Measurements from ENCODE around the gene PPP6R2. TPM values are rescaled to one million over a fixed set of nuclear protein-coding genes. Genes with fewer than 3 reads are reported as not detected.

PPP6R2 gene
- total RNA-seq, 1 donor from 2014 or later = 62.8 TPM

Other genes with a start within 250 kb of the PPP6R2 start
- 3.0 and 9.3 TPM in 2 replicates for gene PANX2, start 172.6 kb upstream of the PPP6R2 start, total RNA-seq (ENCODE audit: low replicate concordance)
- gene TRABD, start 157.4 kb upstream of the PPP6R2 start, total RNA-seq (ENCODE audit: low replicate concordance) = 33.8 and 37.7 TPM in 2 replicates
- gene SELENOO, start 142.3 kb upstream of the PPP6R2 start, total RNA-seq (ENCODE audit: low replicate concordance) = 23.8 and 28.5 TPM in 2 replicates
- 43.0 and 51.4 TPM in 2 replicates for gene TUBGCP6, start 98.3 kb upstream of the PPP6R2 start, total RNA-seq (ENCODE audit: low replicate concordance)
- 29.5 and 37.1 TPM in 2 replicates for gene HDAC10, start 92.1 kb upstream of the PPP6R2 start, total RNA-seq (ENCODE audit: low replicate concordance)
- gene MAPK12, start 81.6 kb upstream of the PPP6R2 start, total RNA-seq (ENCODE audit: low replicate concordance) = 11.4 and 31.3 TPM in 2 replicates
- gene MAPK11, start 72.9 kb upstream of the PPP6R2 start, total RNA-seq (ENCODE audit: low replicate concordance) = 4.0 and 7.4 TPM in 2 replicates
- gene PLXNB2, start 35.7 kb upstream of the PPP6R2 start, total RNA-seq (ENCODE audit: low replicate concordance) = 352 and 500 TPM in 2 replicates
- gene DENND6B, start 16.3 kb upstream of the PPP6R2 start, total RNA-seq (ENCODE audit: low replicate concordance) = 22.1 and 25.6 TPM in 2 replicates
- gene SBF1, start 131.7 kb downstream of the PPP6R2 start, total RNA-seq (ENCODE audit: low replicate concordance) = 119 and 133 TPM in 2 replicates
- gene ADM2, start 138.2 kb downstream of the PPP6R2 start, total RNA-seq (ENCODE audit: low replicate concordance) = 2.6 and 10.2 TPM in 2 replicates
- 1.2 TPM in 1 of 2 replicates, not detected in the other for gene MIOX, start 143.5 kb downstream of the PPP6R2 start, total RNA-seq (ENCODE audit: low replicate concordance)
- 65.5 and 74.0 TPM in 2 replicates for gene LMF2, start 164.4 kb downstream of the PPP6R2 start, total RNA-seq (ENCODE audit: low replicate concordance)
- 60.0 and 75.2 TPM in 2 replicates for gene NCAPH2, start 164.9 kb downstream of the PPP6R2 start, total RNA-seq (ENCODE audit: low replicate concordance)
- gene SCO2, start 182.3 kb downstream of the PPP6R2 start, total RNA-seq (ENCODE audit: low replicate concordance) = 2.0 and 6.1 TPM in 2 replicates
- gene TYMP, start 186.7 kb downstream of the PPP6R2 start, total RNA-seq (ENCODE audit: low replicate concordance) = 5.8 and 6.1 TPM in 2 replicates
- gene KLHDC7B, start 202.6 kb downstream of the PPP6R2 start, total RNA-seq (ENCODE audit: low replicate concordance) = 0.10 TPM in 1 of 2 replicates, not detected in the other
- not detected in 2 replicates for gene SYCE3, start 219.6 kb downstream of the PPP6R2 start, total RNA-seq (ENCODE audit: low replicate concordance)
- 68.4 and 94.5 TPM in 2 replicates for gene CPT1B, start 235.1 kb downstream of the PPP6R2 start, total RNA-seq (ENCODE audit: low replicate concordance)
- gene CHKB, start 239.5 kb downstream of the PPP6R2 start, total RNA-seq (ENCODE audit: low replicate concordance) = 88.1 and 96.9 TPM in 2 replicates

All from type B pancreatic cell (in vitro differentiated cells).